ENCODE measurements around the gene RBP3. TPM values are rescaled to one million over a fixed set of nuclear protein-coding genes. Genes with fewer than 3 reads are reported as not detected.

Gene RBP3
- total RNA-seq, 1 donor from 2014 or later, result not detected

GRCh38 chr10:47311193-47311931 is 36.8 kb upstream of the RBP3 start:
- Mint-ChIP-seq H3K27ac (no peak overlapping the region), H3K9me3 (no peaks in the 10 kb centered on the region), H3K36me3 (peaks cover 3% of the 10 kb centered on the region), H3K4me1 (peaks cover 23% of the 10 kb centered on the region), H3K4me3 (no peak overlapping the region), H3K27me3 (ENCODE audit: insufficient read depth, low read depth) (peaks cover 3% of the 10 kb centered on the region)
- Histone ChIP-seq H3F3A (ENCODE audit: low read depth) (no peaks in the 10 kb centered on the region), H2AFZ (replicated peaks) (no peak overlapping the region), H4K20me1 (ENCODE audit: low read depth) (no peaks in the 10 kb centered on the region), H3K9ac (no peak overlapping the region), H3K27ac (no peak overlapping the region), H3K36me3 (no peaks in the 10 kb centered on the region), H3K79me2 (ENCODE audit: low read depth) (no peaks in the 10 kb centered on the region), H3K27me3 (no peaks in the 10 kb centered on the region), H3K4me3 (no peak overlapping the region), H3K4me2 (no peak overlapping the region), H3K4me1 (no peaks in the 10 kb centered on the region), H3K9me3 (ENCODE audit: low read depth) (no peaks in the 10 kb centered on the region)
- TF ChIP-seq EZH2 (IDR thresholded peaks at IDR 0.05) (no peak), CTCF (IDR thresholded peaks at IDR 0.05) (no peak), EZH2phosphoT487 (IDR thresholded peaks at IDR 0.05) (no peak)
- DNase-seq (ENCODE audit: low spot score), result no peak

GRCh38 chr10:47311932-47312662 is 36.1 kb upstream of the RBP3 start:
- H3K79me2 ChIP-seq (ENCODE audit: low read depth), result no peaks in the 10 kb centered on the region
- Mint-ChIP-seq H3K4me3 (no peak overlapping the region), H3K27me3 (ENCODE audit: insufficient read depth, low read depth) (peaks cover 2% of the 10 kb centered on the region), H3K27ac (no peak overlapping the region), H3K36me3 (peaks cover 3% of the 10 kb centered on the region), H3K4me1 (peaks cover 24% of the 10 kb centered on the region), H3K9me3 (no peaks in the 10 kb centered on the region)
- peak; percentile 91 for DNase-seq (ENCODE audit: low spot score)
- H4K20me1 ChIP-seq (ENCODE audit: low read depth), result no peaks in the 10 kb centered on the region
- no peak overlapping the region for H3K9ac ChIP-seq
- H3F3A ChIP-seq (ENCODE audit: low read depth), result no peaks in the 10 kb centered on the region
- TF ChIP-seq EZH2phosphoT487 (IDR thresholded peaks at IDR 0.05), result no peak
- TF ChIP-seq EZH2 (IDR thresholded peaks at IDR 0.05), result no peak
- peak; percentile 94 for TF ChIP-seq CTCF (IDR thresholded peaks at IDR 0.05)
- H3K4me2 ChIP-seq, result no peak overlapping the region
- no peaks in the 10 kb centered on the region for H3K4me1 ChIP-seq
- H3K9me3 ChIP-seq (ENCODE audit: low read depth), result no peaks in the 10 kb centered on the region
- no peak overlapping the region for H3K27ac ChIP-seq
- H3K4me3 ChIP-seq, result no peak overlapping the region
- H2AFZ ChIP-seq (replicated peaks), result no peak overlapping the region
- H3K27me3 ChIP-seq, result no peaks in the 10 kb centered on the region
- H3K36me3 ChIP-seq, result no peaks in the 10 kb centered on the region

- H3K27ac ChIP-seq, result no peak overlapping the region
- no peaks in the 10 kb centered on the region for H3K9me3 ChIP-seq (ENCODE audit: low read depth)
- H3K4me3 Mint-ChIP-seq, result no peak overlapping the region
- no peak overlapping the region for H3K4me2 ChIP-seq
- no peaks in the 10 kb centered on the region for H4K20me1 ChIP-seq (ENCODE audit: low read depth)
- no peaks in the 10 kb centered on the region for H3K36me3 ChIP-seq
- H3K4me1 ChIP-seq, result no peaks in the 10 kb centered on the region
- H3K9me3 Mint-ChIP-seq, result no peaks in the 10 kb centered on the region
- no peak overlapping the region for H2AFZ ChIP-seq (replicated peaks)
- no peaks in the 10 kb centered on the region for H3F3A ChIP-seq (ENCODE audit: low read depth)
- no peak overlapping the region for H3K4me3 ChIP-seq
- H3K27me3 ChIP-seq, result no peaks in the 10 kb centered on the region
- peaks cover 2% of the 10 kb centered on the region for H3K27me3 Mint-ChIP-seq (ENCODE audit: insufficient read depth, low read depth)
- H3K36me3 Mint-ChIP-seq, result peaks cover 3% of the 10 kb centered on the region
- H3K4me1 Mint-ChIP-seq, result peaks cover 24% of the 10 kb centered on the region
- H3K9ac ChIP-seq, result no peak overlapping the region
- no peak overlapping the region for H3K27ac Mint-ChIP-seq
- DNase-seq (ENCODE audit: low spot score), result no peak
- H3K79me2 ChIP-seq (ENCODE audit: low read depth), result no peaks in the 10 kb centered on the region
- TF ChIP-seq EZH2phosphoT487 (IDR thresholded peaks at IDR 0.05), result no peak
- TF ChIP-seq EZH2 (IDR thresholded peaks at IDR 0.05), result no peak
- no peak for TF ChIP-seq CTCF (IDR thresholded peaks at IDR 0.05)
Observed at GRCh38 chr10:47312663-47312995, 35.5 kb upstream of the RBP3 start.
